Endothelial cell of umbilical vein (primary cell): ENCODE results near the gene AP3S2.

Experiments
- EZH2 ChIP-seq: IDR thresholded peaks from 2 replicates; pipeline ENCODE4 v1.6.1; 2012; ENCODE audit warnings: borderline replicate concordance, low read depth, mild to moderate bottlenecking, moderate library complexity, low read length, inconsistent platforms; ENCODE audit not compliant: severe bottlenecking
- FOS ChIP-seq: IDR thresholded peaks from 2 replicates; pipeline ENCODE4 v1.6.1; 2011; ENCODE audit warnings: mild to moderate bottlenecking, low read length, moderate library complexity, borderline replicate concordance; ENCODE audit not compliant: insufficient read depth
- GATA2 ChIP-seq: IDR thresholded peaks from 2 replicates; pipeline ENCODE4 v1.7.0; 2011; ENCODE audit warnings: low read depth, mild to moderate bottlenecking, moderate library complexity, mixed read lengths, low read length; ENCODE audit not compliant: insufficient read length, insufficient read depth
- JUN ChIP-seq: IDR thresholded peaks from 2 replicates; pipeline ENCODE4 v1.6.1; 2011; ENCODE audit warnings: borderline replicate concordance, low read depth; ENCODE audit not compliant: insufficient read length, insufficient read depth
- MAX ChIP-seq: IDR thresholded peaks from 2 replicates; pipeline ENCODE4 v1.6.1; 2011; ENCODE audit not compliant: insufficient read depth, insufficient read length
- MYC ChIP-seq: IDR thresholded peaks from one replicate; pipeline ENCODE4 v1.6.1; 2011; ENCODE audit warnings: mild to moderate bottlenecking, low read depth, low read length
- POLR2A ChIP-seq: IDR thresholded peaks from 2 replicates; pipeline ENCODE4 v1.6.1; 2012; ENCODE audit warnings: low read depth, mild to moderate bottlenecking, control low read depth, low read length
- POLR2AphosphoS5 ChIP-seq: IDR thresholded peaks from 2 replicates; pipeline ENCODE4 v1.6.1; 2012; ENCODE audit warnings: low read depth, mild to moderate bottlenecking, control low read depth, low read length, moderate library complexity; ENCODE audit not compliant: insufficient read depth
- TF ChIP-seq, protein P1 (sequence below), 2 donors: IDR thresholded peaks; 1 replicate in 1 of 2; 2 replicates in 1 of 2; pipeline ENCODE4 v1.5.1; 2011; ENCODE audit warnings: low read length in 2 of 2, mild to moderate bottlenecking in 2 of 2, moderate library complexity in 2 of 2, control low read depth in 1 of 2, inconsistent platforms in 1 of 2, low read depth in 1 of 2; ENCODE audit not compliant: insufficient read depth in 1 of 2; ENCODE audit errors: extremely low read depth in 1 of 2

- TF ChIP-seq POLR2AphosphoS5, result no peak
- TF ChIP-seq, protein P1, sequence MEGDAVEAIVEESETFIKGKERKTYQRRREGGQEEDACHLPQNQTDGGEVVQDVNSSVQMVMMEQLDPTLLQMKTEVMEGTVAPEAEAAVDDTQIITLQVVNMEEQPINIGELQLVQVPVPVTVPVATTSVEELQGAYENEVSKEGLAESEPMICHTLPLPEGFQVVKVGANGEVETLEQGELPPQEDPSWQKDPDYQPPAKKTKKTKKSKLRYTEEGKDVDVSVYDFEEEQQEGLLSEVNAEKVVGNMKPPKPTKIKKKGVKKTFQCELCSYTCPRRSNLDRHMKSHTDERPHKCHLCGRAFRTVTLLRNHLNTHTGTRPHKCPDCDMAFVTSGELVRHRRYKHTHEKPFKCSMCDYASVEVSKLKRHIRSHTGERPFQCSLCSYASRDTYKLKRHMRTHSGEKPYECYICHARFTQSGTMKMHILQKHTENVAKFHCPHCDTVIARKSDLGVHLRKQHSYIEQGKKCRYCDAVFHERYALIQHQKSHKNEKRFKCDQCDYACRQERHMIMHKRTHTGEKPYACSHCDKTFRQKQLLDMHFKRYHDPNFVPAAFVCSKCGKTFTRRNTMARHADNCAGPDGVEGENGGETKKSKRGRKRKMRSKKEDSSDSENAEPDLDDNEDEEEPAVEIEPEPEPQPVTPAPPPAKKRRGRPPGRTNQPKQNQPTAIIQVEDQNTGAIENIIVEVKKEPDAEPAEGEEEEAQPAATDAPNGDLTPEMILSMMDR (IDR thresholded peaks at IDR 0.05; ENCODE audit: extremely low read depth in 1 of 2, insufficient read depth in 1 of 2, low read depth in 1 of 2, low read length in 2 of 2), result no peak
- TF ChIP-seq EZH2, result no peak
- TF ChIP-seq JUN, result no peak
- no peak for TF ChIP-seq POLR2A
- no peak for TF ChIP-seq MYC
- no peak for TF ChIP-seq MAX
- no peak for TF ChIP-seq GATA2
- no peak for TF ChIP-seq FOS
Observed at GRCh38 chr15:89825271-89825940, 68.4 kb downstream of the AP3S2 start.
